Mesenchymal stem cell (in vitro differentiated cells and primary cell): ENCODE data around the gene RASAL2.

ENCODE experiments used
- DNase-seq: peaks from one replicate; pipeline ENCODE4 v3.0.0-alpha.2; 2013
- H2AFZ ChIP-seq: one replicate; pipeline ENCODE4 v1.6.1; 2013; ENCODE audit warnings: low read depth, mild to moderate bottlenecking, control low read depth, inconsistent platforms, low read length, moderate library complexity
- H2AK5ac ChIP-seq: 2 replicates; pipeline ENCODE4 v1.6.1; 2013; ENCODE audit warnings: low read length, moderate library complexity, mild to moderate bottlenecking, inconsistent platforms; ENCODE audit not compliant: severe bottlenecking
- H2BK120ac ChIP-seq: one replicate; pipeline ENCODE4 v1.6.1; 2013; ENCODE audit warnings: low read depth, mild to moderate bottlenecking, inconsistent platforms, low read length, moderate library complexity
- H2BK12ac ChIP-seq, 2 experiments: one replicate each; pipeline ENCODE4 v1.6.1; 2013; ENCODE audit warnings: inconsistent platforms in 2 of 2, low read length in 2 of 2, mild to moderate bottlenecking in 2 of 2, moderate library complexity in 2 of 2, control low read depth in 1 of 2
- H2BK15ac ChIP-seq: one replicate; pipeline ENCODE4 v1.6.1; 2013; ENCODE audit warnings: mild to moderate bottlenecking, low read depth, inconsistent platforms; ENCODE audit not compliant: poor library complexity, severe bottlenecking
- H2BK5ac ChIP-seq: 2 replicates; pipeline ENCODE4 v1.6.1; 2013; ENCODE audit warnings: low read depth, mild to moderate bottlenecking, low read length, control low read depth, inconsistent platforms; ENCODE audit not compliant: poor library complexity, severe bottlenecking
- H3K14ac ChIP-seq, 2 experiments: one replicate each; pipeline ENCODE4 v1.6.1; 2013; ENCODE audit warnings: inconsistent platforms in 2 of 2, low read length in 2 of 2, control low read depth in 1 of 2, mild to moderate bottlenecking in 1 of 2, moderate library complexity in 1 of 2
- H3K18ac ChIP-seq, 2 experiments: one replicate each; pipeline ENCODE4 v1.6.1; 2013; ENCODE audit warnings: inconsistent platforms in 2 of 2, low read length in 2 of 2, control low read depth in 1 of 2, low read depth in 1 of 2, mild to moderate bottlenecking in 1 of 2
- H3K23ac ChIP-seq, 2 experiments: one replicate each; pipeline ENCODE4 v1.6.1; 2013; ENCODE audit warnings: inconsistent platforms in 2 of 2, low read length in 2 of 2, mild to moderate bottlenecking in 2 of 2, moderate library complexity in 2 of 2, control low read depth in 1 of 2
- H3K27ac ChIP-seq: 2 replicates; pipeline ENCODE4 v1.5.1; 2013; ENCODE audit warnings: mild to moderate bottlenecking, moderate library complexity, low read length, control low read depth, inconsistent platforms; ENCODE audit not compliant: poor library complexity, severe bottlenecking
- H3K27me3 ChIP-seq, 2 experiments: 2 replicates each; pipeline versions ENCODE4 v1.6.1 to v1.7.0; 2013; ENCODE audit warnings: low read length in 2 of 2, mild to moderate bottlenecking in 2 of 2, moderate library complexity in 2 of 2, control low read depth in 1 of 2, inconsistent platforms in 1 of 2; ENCODE audit not compliant: control insufficient read depth in 1 of 2, insufficient read depth in 1 of 2
- H3K36me3 ChIP-seq, 2 experiments: 2 replicates each; pipeline versions ENCODE4 v1.6.1 to v1.7.0; 2013; ENCODE audit warnings: low read length in 2 of 2, control low read depth in 1 of 2, inconsistent platforms in 1 of 2, low read depth in 1 of 2, mild to moderate bottlenecking in 1 of 2; ENCODE audit not compliant: insufficient read depth in 2 of 2, control insufficient read depth in 1 of 2
- H3K4ac ChIP-seq, 2 experiments: one replicate each; pipeline ENCODE4 v1.6.1; 2013; ENCODE audit warnings: inconsistent platforms in 2 of 2, low read length in 2 of 2, mild to moderate bottlenecking in 2 of 2, moderate library complexity in 2 of 2, control low read depth in 1 of 2, low read depth in 1 of 2
- H3K4me1 ChIP-seq: 2 replicates; pipeline ENCODE4 v1.6.1; 2013; ENCODE audit warnings: low read depth, low read length, control low read depth; ENCODE audit not compliant: control insufficient read depth, insufficient read depth
- H3K4me2 ChIP-seq: 2 replicates; pipeline ENCODE4 v1.6.1; 2013; ENCODE audit warnings: low read length, mild to moderate bottlenecking, inconsistent platforms; ENCODE audit not compliant: poor library complexity, severe bottlenecking
- H3K4me3 ChIP-seq, 2 experiments: 2 replicates each; pipeline versions ENCODE4 v1.5.1 to v1.7.0; 2013; ENCODE audit warnings: low read length in 2 of 2, mild to moderate bottlenecking in 2 of 2, control low read depth in 1 of 2, low read depth in 1 of 2; ENCODE audit not compliant: insufficient read depth in 1 of 2
- H3K79me1 ChIP-seq: replicated peaks from 2 replicates; pipeline ENCODE4 v1.6.1; 2013; ENCODE audit warnings: mild to moderate bottlenecking, control low read depth, low read length, inconsistent platforms; ENCODE audit not compliant: poor library complexity, severe bottlenecking
- H3K9ac ChIP-seq: 2 replicates; pipeline ENCODE4 v1.7.0; 2013; ENCODE audit warnings: mild to moderate bottlenecking, low read length, moderate library complexity
- H3K9me3 ChIP-seq: 2 replicates; pipeline ENCODE4 v1.7.0; 2013; ENCODE audit warnings: mild to moderate bottlenecking, low read length; ENCODE audit not compliant: control insufficient read depth
- H4K8ac ChIP-seq: one replicate; pipeline ENCODE4 v1.6.1; 2013; ENCODE audit warnings: inconsistent platforms, mild to moderate bottlenecking, low read length, moderate library complexity
- H4K91ac ChIP-seq: one replicate; pipeline ENCODE4 v1.6.1; 2013; ENCODE audit warnings: mild to moderate bottlenecking, low read length, inconsistent platforms
- WGBS: methylation state at CpG from one replicate; pipeline ENCODE4 v1.1.7; 2013; ENCODE audit warnings: mixed read lengths; 5-methylcytosine and 5-hydroxymethylcytosine counted together

The RASAL2 gene

DNA sequence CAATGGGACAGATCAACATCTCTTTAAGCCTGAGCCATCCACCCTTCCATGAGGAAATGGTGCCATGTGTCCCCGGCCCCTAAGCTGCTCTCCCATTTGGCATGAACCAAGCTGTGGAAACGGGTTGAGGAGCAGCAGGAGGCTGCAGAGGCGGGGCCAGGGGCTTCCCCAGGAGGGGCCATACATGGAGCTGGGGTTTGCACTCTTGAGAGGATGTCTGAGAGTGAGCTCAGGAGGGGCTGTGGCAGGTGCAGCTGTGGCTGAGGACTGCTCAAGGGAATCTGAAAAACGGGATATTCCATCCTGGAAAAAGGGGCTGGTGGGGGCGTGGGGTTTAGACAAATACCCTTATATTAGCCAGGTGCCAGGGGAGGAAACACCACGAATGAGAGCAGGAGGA is 409.9 kb downstream of the RASAL2 start:
- H3K4me2 ChIP-seq = no peak overlapping the region
- no peak overlapping the region for H2AK5ac ChIP-seq
- H2BK15ac ChIP-seq = no peak overlapping the region
- H3K79me1 ChIP-seq = no peaks in the 10 kb centered on the region
- H3K4me3 ChIP-seq = no peak overlapping the region
- no peak overlapping the region for H3K4ac ChIP-seq
- H2BK120ac ChIP-seq = no peak overlapping the region
- no peak overlapping the region for H3K9ac ChIP-seq
- no peak overlapping the region for H4K8ac ChIP-seq
- H3K18ac ChIP-seq = no peak overlapping the region
- H2AFZ ChIP-seq = no peak overlapping the region
- H3K23ac ChIP-seq = no peak overlapping the region
- no peaks in the 10 kb centered on the region for H3K9me3 ChIP-seq
- no peak overlapping the region for H2BK5ac ChIP-seq
- 50% methylated on average over 5 of the region's 6 CpGs for WGBS
- no peaks in the 10 kb centered on the region for H3K36me3 ChIP-seq
- H3K27me3 ChIP-seq = peaks cover 0 to 22% of the 10 kb centered on the region in 2 experiments
- DNase-seq = no peak
- no peak overlapping the region for H3K27ac ChIP-seq
- H4K91ac ChIP-seq = no peak overlapping the region
- H2BK12ac ChIP-seq = no peak overlapping the region
- H3K14ac ChIP-seq = no peak overlapping the region
- no peaks in the 10 kb centered on the region for H3K4me1 ChIP-seq

DNA sequence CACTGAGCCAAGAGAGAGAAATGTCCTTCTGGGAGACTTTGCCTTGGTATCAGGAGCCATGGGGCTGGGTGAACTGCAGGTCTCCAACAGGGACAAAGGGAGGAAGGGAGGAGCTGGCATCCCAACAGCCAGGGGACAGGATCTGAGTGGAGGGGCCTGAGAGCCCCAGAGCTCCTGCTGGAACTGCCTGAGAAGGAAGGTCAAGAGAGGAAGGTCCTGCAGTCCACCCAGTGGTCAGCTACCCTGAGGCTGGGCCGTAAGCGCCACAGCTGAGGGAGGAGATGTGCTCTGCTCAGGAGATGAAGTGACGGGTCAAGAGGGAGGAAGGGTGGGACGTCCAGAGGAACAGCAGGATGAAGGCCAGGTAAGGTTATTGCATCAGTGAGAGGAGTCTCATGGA is 410.4 kb downstream of the RASAL2 start:
- Histone ChIP-seq H3K4me2 (no peak overlapping the region), H3K36me3 (no peaks in the 10 kb centered on the region), H3K27me3 (peaks cover 0 to 22% of the 10 kb centered on the region in 2 experiments), H2BK120ac (no peak overlapping the region), H3K27ac (no peak overlapping the region), H3K9me3 (no peaks in the 10 kb centered on the region), H2BK12ac (no peak overlapping the region), H4K91ac (no peak overlapping the region), H3K4me1 (no peaks in the 10 kb centered on the region), H3K14ac (no peak overlapping the region), H3K4me3 (no peak overlapping the region), H3K9ac (no peak overlapping the region), H3K18ac (no peak overlapping the region), H2BK15ac (no peak overlapping the region), H4K8ac (no peak overlapping the region), H2AK5ac (no peak overlapping the region), H2AFZ (no peak overlapping the region), H3K79me1 (no peaks in the 10 kb centered on the region), H3K4ac (no peak overlapping the region), H3K23ac (no peak overlapping the region), H2BK5ac (no peak overlapping the region)
- no peak for DNase-seq
- 84% methylated on average over 4 of the region's 4 CpGs for WGBS

DNA sequence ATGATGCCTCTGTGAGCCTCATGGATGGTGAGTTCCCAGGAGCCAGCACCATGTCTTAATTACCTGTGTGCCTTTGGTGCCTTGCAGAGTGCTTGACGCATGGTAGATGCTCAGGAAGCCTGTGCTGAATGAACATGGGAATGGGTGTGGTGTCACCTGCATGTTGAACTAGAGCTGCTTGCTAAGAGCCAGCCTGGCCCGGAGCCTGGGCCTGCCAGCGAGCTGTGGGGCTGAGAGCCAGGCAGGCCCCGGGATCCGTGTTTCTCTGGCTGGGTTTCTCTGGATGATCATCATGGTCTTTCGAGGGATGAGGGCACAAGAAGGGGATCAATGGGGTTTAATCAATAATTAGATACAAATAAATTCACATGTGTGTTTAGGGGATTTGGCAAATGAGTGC is 412.3 kb downstream of the RASAL2 start:
- no peak for DNase-seq
- Histone ChIP-seq H4K91ac (no peak overlapping the region), H3K4me2 (no peak overlapping the region), H3K9me3 (no peaks in the 10 kb centered on the region), H3K23ac (no peak overlapping the region), H3K27ac (no peak overlapping the region), H3K4ac (no peak overlapping the region), H2BK15ac (no peak overlapping the region), H3K36me3 (no peaks in the 10 kb centered on the region), H2BK120ac (no peak overlapping the region), H3K18ac (no peak overlapping the region), H3K4me3 (no peak overlapping the region), H3K4me1 (no peaks in the 10 kb centered on the region), H2BK12ac (no peak overlapping the region), H3K14ac (peak overlapping the region in 1 of 2 experiments; percentile 44), H2AK5ac (no peak overlapping the region), H3K9ac (no peak overlapping the region), H3K79me1 (no peaks in the 10 kb centered on the region), H2BK5ac (no peak overlapping the region), H3K27me3 (peaks cover 0 to 22% of the 10 kb centered on the region in 2 experiments), H2AFZ (no peak overlapping the region), H4K8ac (no peak overlapping the region)
- WGBS = 95% methylated on average over 3 of the region's 6 CpGs

DNA sequence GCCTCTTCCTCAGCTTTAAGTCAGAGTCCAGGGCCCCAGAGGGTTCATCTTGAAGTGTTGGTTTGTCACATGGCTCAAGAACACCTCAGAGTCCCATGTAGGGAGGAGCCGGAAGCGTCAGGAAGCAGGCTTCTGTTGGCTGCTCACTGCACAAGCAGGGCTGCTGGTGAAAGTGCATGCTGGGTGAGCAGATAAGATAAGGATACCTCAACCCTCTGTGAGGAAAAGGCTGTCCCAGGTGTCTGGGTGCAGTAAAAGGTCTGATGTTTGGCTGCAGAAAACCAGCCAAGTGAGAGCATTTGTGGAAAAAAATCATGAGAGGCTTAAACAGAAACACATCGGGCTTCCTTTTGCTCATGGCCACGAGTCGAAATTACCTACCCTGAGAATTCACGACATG is 412.8 kb downstream of the RASAL2 start:
- no peaks in the 10 kb centered on the region for H3K36me3 ChIP-seq
- no peak overlapping the region for H3K27ac ChIP-seq
- no peak overlapping the region for H2BK15ac ChIP-seq
- H4K8ac ChIP-seq = no peak overlapping the region
- no peak overlapping the region for H3K4me2 ChIP-seq
- no peak overlapping the region for H3K4me3 ChIP-seq
- H2BK12ac ChIP-seq = no peak overlapping the region
- no peak overlapping the region for H2BK5ac ChIP-seq
- no peak overlapping the region for H3K23ac ChIP-seq
- H3K9ac ChIP-seq = no peak overlapping the region
- H3K4ac ChIP-seq = no peak overlapping the region
- no peak overlapping the region for H2AFZ ChIP-seq
- no peak overlapping the region for H2BK120ac ChIP-seq
- no peak overlapping the region for H3K18ac ChIP-seq
- no peak overlapping the region for H2AK5ac ChIP-seq
- no peak overlapping the region for H3K14ac ChIP-seq
- H3K79me1 ChIP-seq = no peaks in the 10 kb centered on the region
- DNase-seq = no peak
- 88% methylated on average over 6 of the region's 6 CpGs for WGBS
- peaks cover 0 to 22% of the 10 kb centered on the region in 2 experiments for H3K27me3 ChIP-seq
- no peaks in the 10 kb centered on the region for H3K4me1 ChIP-seq
- no peak overlapping the region for H4K91ac ChIP-seq
- no peaks in the 10 kb centered on the region for H3K9me3 ChIP-seq
